ENCODE measurements around the gene AUTS2. TPM values are rescaled to one million over a fixed set of nuclear protein-coding genes. Genes with fewer than 3 reads are reported as not detected.
"Not testable (repeated sequence)": the region's sequence is repeated elsewhere in the genome, so short reads cannot be mapped to it uniquely, and the experiment has no call there.

Gene AUTS2
- total RNA-seq, 1 experiment from 2014 or later, result not detected

DNA sequence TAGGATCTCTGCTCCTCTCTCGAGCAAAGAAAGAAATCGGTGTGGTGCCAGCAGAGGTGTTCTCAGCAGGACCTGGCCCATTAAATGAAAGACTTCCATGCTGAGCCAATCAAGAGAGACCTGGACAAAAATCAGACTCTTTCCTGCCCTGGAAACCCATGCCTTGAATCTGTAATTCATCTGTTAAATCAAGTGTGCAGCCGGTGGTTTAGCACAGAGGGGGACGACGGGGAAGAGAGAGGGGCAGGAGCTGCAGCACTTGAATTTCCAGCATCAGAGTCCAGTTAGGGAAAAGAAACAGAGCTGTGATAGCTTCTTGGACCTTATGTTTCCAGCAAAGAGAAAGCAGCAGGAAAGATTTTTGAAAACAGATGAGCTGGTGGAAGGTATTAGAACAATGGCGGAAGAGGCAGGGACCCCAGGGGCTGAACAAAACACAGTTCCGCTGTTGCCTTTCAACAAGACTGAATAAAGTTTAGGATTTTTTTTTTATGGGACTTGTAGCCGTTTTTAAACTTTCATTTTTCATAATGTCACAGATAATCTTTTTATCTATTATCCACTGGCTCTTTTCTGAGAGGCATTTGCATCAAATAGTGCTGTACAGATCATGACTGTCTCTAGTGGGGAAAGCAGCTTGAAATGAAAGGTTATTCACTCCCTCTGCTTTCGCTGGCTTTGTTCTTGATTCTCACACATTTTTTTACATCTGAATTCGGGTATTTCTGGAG is 990.1 kb downstream of the AUTS2 start:
- Histone ChIP-seq H3K4me3 (no peak overlapping the region), H3K27me3 (replicated peaks) (no peaks in the 10 kb centered on the region), H3K9me3 (replicated peaks) (no peaks in the 10 kb centered on the region), H3K4me1 (replicated peaks) (no peaks in the 10 kb centered on the region), H3K36me3 (no peaks in the 10 kb centered on the region), H3K27ac (no peak overlapping the region)
- no peak for DNase-seq (ENCODE audit: low read depth in 1 of 2, low spot score in 2 of 2)

GRCh38 chr7:70589010-70589409 is 990.7 kb downstream of the AUTS2 start:
- H3K9me3 ChIP-seq (replicated peaks), result no peaks in the 10 kb centered on the region
- H3K27ac ChIP-seq, result no peak overlapping the region
- no peak for DNase-seq (ENCODE audit: low read depth in 1 of 2, low spot score in 2 of 2)
- H3K36me3 ChIP-seq, result no peaks in the 10 kb centered on the region
- no peaks in the 10 kb centered on the region for H3K27me3 ChIP-seq (replicated peaks)
- no peaks in the 10 kb centered on the region for H3K4me1 ChIP-seq (replicated peaks)
- H3K4me3 ChIP-seq, result no peak overlapping the region

DNA sequence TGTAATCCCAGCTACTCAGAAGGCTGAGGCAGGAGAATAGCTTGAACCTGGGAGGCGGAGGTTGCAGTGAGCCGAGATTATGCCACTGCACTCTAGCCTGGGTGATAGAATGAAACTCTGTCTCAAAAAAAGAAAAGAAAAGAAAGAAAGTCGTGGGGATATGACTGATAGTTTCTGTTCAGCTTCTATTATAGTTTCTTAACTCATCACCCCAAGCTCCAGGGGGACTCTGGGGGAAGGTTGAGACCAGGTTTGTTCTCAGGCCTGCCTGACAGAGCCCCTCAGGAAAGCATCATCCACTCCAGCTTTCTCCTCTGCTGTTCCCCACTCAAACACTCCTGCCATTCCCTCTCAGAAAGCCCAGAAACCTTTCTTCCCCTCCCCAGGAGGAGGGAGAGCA is 991.3 kb downstream of the AUTS2 start:
- Histone ChIP-seq H3K27ac (no peak overlapping the region), H3K9me3 (replicated peaks) (no peaks in the 10 kb centered on the region), H3K27me3 (replicated peaks) (no peaks in the 10 kb centered on the region), H3K4me3 (no peak overlapping the region), H3K36me3 (no peaks in the 10 kb centered on the region), H3K4me1 (replicated peaks) (no peaks in the 10 kb centered on the region)
- DNase-seq (ENCODE audit: low read depth in 1 of 2, low spot score in 2 of 2), result no peak

- no peaks in the 10 kb centered on the region for H3K36me3 ChIP-seq
- H3K9me3 ChIP-seq (replicated peaks), result no peaks in the 10 kb centered on the region
- H3K27ac ChIP-seq, result no peak overlapping the region
- H3K4me3 ChIP-seq, result no peak overlapping the region
- DNase-seq (ENCODE audit: low read depth in 1 of 2, low spot score in 2 of 2), result no peak
- H3K4me1 ChIP-seq (replicated peaks), result no peaks in the 10 kb centered on the region
- no peaks in the 10 kb centered on the region for H3K27me3 ChIP-seq (replicated peaks)
Measured at GRCh38 chr7:70590126-70590854, 992.0 kb downstream of the AUTS2 start.

DNA sequence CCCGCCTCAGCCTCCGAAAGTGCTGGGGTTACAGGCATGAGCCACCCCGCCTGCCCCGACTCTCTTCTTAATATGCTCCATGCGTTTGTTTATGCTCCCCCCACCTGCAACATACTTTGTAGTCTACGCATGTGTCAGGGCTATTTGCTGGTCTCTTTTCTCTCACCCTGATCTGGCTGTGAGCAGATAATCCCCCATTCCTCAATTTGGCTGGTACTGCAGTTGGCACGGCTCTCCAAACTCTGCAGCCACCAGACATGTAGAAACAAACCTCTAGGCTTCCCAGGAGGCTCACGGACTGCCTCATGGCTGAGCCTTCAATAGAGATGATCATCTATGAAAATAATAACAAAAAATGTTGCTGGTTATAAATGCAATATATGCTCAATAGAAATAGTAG is 993.4 kb downstream of the AUTS2 start:
- H3K27me3 ChIP-seq (replicated peaks), result no peaks in the 10 kb centered on the region
- no peaks in the 10 kb centered on the region for H3K9me3 ChIP-seq (replicated peaks)
- no peaks in the 10 kb centered on the region for H3K36me3 ChIP-seq
- no peak for DNase-seq (ENCODE audit: low read depth in 1 of 2, low spot score in 2 of 2)
- H3K4me3 ChIP-seq, result no peak overlapping the region
- H3K4me1 ChIP-seq (replicated peaks), result no peaks in the 10 kb centered on the region
- H3K27ac ChIP-seq, result no peak overlapping the region

DNA sequence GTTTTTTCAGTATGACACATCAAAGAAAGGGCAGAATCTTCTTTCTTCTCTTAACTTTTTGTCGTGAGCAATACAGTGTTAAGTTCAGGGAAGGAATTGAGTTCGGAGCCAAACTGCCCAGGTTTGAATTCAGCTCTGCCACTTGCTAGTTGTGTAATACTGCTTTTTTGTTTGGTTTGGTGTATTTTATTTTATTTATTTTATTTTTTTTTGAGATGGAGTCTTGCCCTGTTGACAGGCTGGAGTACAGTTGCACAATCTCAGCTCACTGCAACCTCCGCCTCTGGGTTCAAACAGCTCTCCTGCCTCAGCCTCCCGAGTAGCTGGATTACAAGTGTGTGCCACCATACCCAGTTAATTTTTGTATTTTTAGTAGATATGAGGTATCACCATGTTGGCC is 993.9 kb downstream of the AUTS2 start:
- Histone ChIP-seq H3K4me3 (no peak overlapping the region), H3K9me3 (replicated peaks) (no peaks in the 10 kb centered on the region), H3K36me3 (no peaks in the 10 kb centered on the region), H3K4me1 (replicated peaks) (no peaks in the 10 kb centered on the region), H3K27me3 (replicated peaks) (no peaks in the 10 kb centered on the region), H3K27ac (no peak overlapping the region)
- no peak for DNase-seq (ENCODE audit: low read depth in 1 of 2, low spot score in 2 of 2)

- Histone ChIP-seq H3K4me3 (no peak overlapping the region), H3K27me3 (replicated peaks) (no peaks in the 10 kb centered on the region), H3K4me1 (replicated peaks) (no peaks in the 10 kb centered on the region), H3K9me3 (replicated peaks) (no peaks in the 10 kb centered on the region), H3K36me3 (no peaks in the 10 kb centered on the region), H3K27ac (no peak overlapping the region)
- no peak for DNase-seq (ENCODE audit: low read depth in 1 of 2, low spot score in 2 of 2)
Measured at GRCh38 chr7:70594170-70594569, 995.9 kb downstream of the AUTS2 start.

- H3K27ac ChIP-seq; H3K36me3 ChIP-seq; H3K4me1 ChIP-seq (replicated peaks); H3K4me3 ChIP-seq; H3K9me3 ChIP-seq (replicated peaks); H3K27me3 ChIP-seq (replicated peaks); DNase-seq (ENCODE audit: low read depth in 1 of 2, low spot score in 2 of 2): not testable (repeated sequence)
Measured at GRCh38 chr7:70594885-70595284, 996.6 kb downstream of the AUTS2 start.

GRCh38 chr7:70595370-70595754 is 997.1 kb downstream of the AUTS2 start:
- Histone ChIP-seq H3K36me3 (no peaks in the 10 kb centered on the region), H3K27ac (no peak overlapping the region), H3K4me1 (replicated peaks) (no peaks in the 10 kb centered on the region), H3K9me3 (replicated peaks) (no peaks in the 10 kb centered on the region), H3K4me3 (no peak overlapping the region), H3K27me3 (replicated peaks) (no peaks in the 10 kb centered on the region)
- no peak for DNase-seq (ENCODE audit: low read depth in 1 of 2, low spot score in 2 of 2)

- Histone ChIP-seq H3K27me3 (replicated peaks) (no peaks in the 10 kb centered on the region), H3K4me3 (no peak overlapping the region), H3K27ac (no peak overlapping the region), H3K9me3 (replicated peaks) (no peaks in the 10 kb centered on the region), H3K36me3 (no peaks in the 10 kb centered on the region), H3K4me1 (replicated peaks) (no peaks in the 10 kb centered on the region)
- no peak for DNase-seq (ENCODE audit: low read depth in 1 of 2, low spot score in 2 of 2)
Measured at GRCh38 chr7:70595755-70596597, 997.7 kb downstream of the AUTS2 start.

- H3K4me3 ChIP-seq, result no peak overlapping the region
- no peak overlapping the region for H3K27ac ChIP-seq
- no peaks in the 10 kb centered on the region for H3K36me3 ChIP-seq
- DNase-seq (ENCODE audit: low read depth in 1 of 2, low spot score in 2 of 2), result no peak
- H3K27me3 ChIP-seq (replicated peaks), result no peaks in the 10 kb centered on the region
- H3K4me1 ChIP-seq (replicated peaks), result no peaks in the 10 kb centered on the region
- no peaks in the 10 kb centered on the region for H3K9me3 ChIP-seq (replicated peaks)
Measured at GRCh38 chr7:70596598-70596913, 998.3 kb downstream of the AUTS2 start.

- no peak for DNase-seq (ENCODE audit: low read depth in 1 of 2, low spot score in 2 of 2)
- Histone ChIP-seq H3K27me3 (replicated peaks) (no peaks in the 10 kb centered on the region), H3K27ac (no peak overlapping the region), H3K4me3 (no peak overlapping the region), H3K9me3 (replicated peaks) (no peaks in the 10 kb centered on the region), H3K36me3 (no peaks in the 10 kb centered on the region), H3K4me1 (replicated peaks) (no peaks in the 10 kb centered on the region)
Measured at GRCh38 chr7:70597066-70597465, 998.8 kb downstream of the AUTS2 start.

DNA sequence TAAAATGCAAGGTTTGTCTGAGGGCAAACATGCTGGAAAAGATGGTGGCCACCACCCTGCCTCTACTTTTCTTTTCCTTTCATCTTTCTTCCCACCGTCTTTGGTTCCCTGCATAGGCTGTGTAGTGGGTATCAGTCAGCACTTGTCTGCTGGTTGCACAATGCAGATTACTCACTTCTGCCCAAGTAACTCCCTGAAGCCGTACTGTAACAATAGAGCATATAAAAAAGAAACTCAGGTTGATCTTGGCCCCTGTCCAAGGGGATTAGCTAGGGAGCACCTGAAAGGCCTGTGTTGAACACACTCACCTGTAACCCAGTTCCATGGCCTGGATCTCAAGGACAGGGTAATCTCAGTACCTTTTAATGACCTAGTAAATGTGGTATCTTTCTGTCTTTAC is 1000.7 kb downstream of the AUTS2 start:
- Histone ChIP-seq H3K27ac (no peak overlapping the region), H3K9me3 (replicated peaks) (no peaks in the 10 kb centered on the region), H3K27me3 (replicated peaks) (no peaks in the 10 kb centered on the region), H3K4me1 (replicated peaks) (no peaks in the 10 kb centered on the region), H3K4me3 (no peak overlapping the region), H3K36me3 (no peaks in the 10 kb centered on the region)
- DNase-seq (ENCODE audit: low read depth in 1 of 2, low spot score in 2 of 2), result no peak

Measured in SJSA1 (cell line).